PC-3 (cell line): ENCODE measurements around the gene COG8. TPM values are rescaled to one million over a fixed set of nuclear protein-coding genes. Genes with fewer than 3 reads are reported as not detected.

Source experiments
- ATAC-seq: fragments of 200-7000 bp; cut with Tn5 transposase; 2 replicates; pipeline ENCODE4 v1.9.1; 2020; ENCODE audit warnings: mild to moderate bottlenecking, moderate library complexity
- BruUV-seq: library from RNA; stranded (reverse); fragments of 400-500 nt; replicated peaks from 2 replicates; lab custom pipeline; 2021; lab: Mats Ljungman, UMichigan
- CTCF ChIA-PET: fragments of 300-600 bp; sonication (Branson Sonifier 250); formaldehyde crosslinking; loops from one replicate; lab custom pipeline; 2022; ENCODE audit warnings: antibody characterized with exemption; lab: Charles Lee
- POLR2A ChIA-PET: fragments of 300-600 bp; sonication (Branson Sonifier 250); formaldehyde crosslinking; loops from one replicate; lab custom pipeline; 2022; ENCODE audit warnings: antibody characterized with exemption; ENCODE audit not compliant: unreplicated experiment; lab: Charles Lee
- DNase-seq: peaks from one replicate; pipeline ENCODE4 v3.0.0-alpha.2; 2015
- H2AFZ ChIP-seq: fragments of 300-600 bp; sonication (generic); 2 replicates; pipeline ENCODE4 v1.6.0; 2016; ENCODE audit warnings: antibody characterized with exemption, low read length
- H3F3A ChIP-seq: fragments of 300-600 bp; sonication (generic); one replicate; pipeline ENCODE4 v1.6.0; 2017; ENCODE audit warnings: antibody characterized with exemption, low read length, control low read depth, mild to moderate bottlenecking; ENCODE audit not compliant: unreplicated experiment
- H3K27ac ChIP-seq: fragments of 300-600 bp; sonication (generic); 2 replicates; pipeline ENCODE4 v1.5.1; 2016; ENCODE audit warnings: mild to moderate bottlenecking, low read length
- H3K27me3 ChIP-seq: fragments of 300-600 bp; sonication (generic); 2 replicates; pipeline ENCODE4 v1.6.1; 2016; ENCODE audit warnings: low read length, mixed read lengths
- H3K36me3 ChIP-seq: fragments of 300-600 bp; sonication (generic); 2 replicates; pipeline ENCODE4 v1.6.1; 2016; ENCODE audit warnings: low read depth, mixed run types, low read length, mixed read lengths
- H3K4me1 ChIP-seq: fragments of 300-600 bp; sonication (generic); 2 replicates; pipeline ENCODE4 v1.5.1; 2016; ENCODE audit warnings: low read length; ENCODE audit not compliant: insufficient read depth
- H3K4me2 ChIP-seq: fragments of 300-600 bp; sonication (generic); 2 replicates; pipeline ENCODE4 v1.6.0; 2016; ENCODE audit warnings: low read length
- H3K4me3 ChIP-seq: fragments of 300-600 bp; sonication (generic); 2 replicates; pipeline ENCODE4 v1.5.1; 2016; ENCODE audit warnings: mild to moderate bottlenecking, low read length, mixed read lengths
- H3K79me2 ChIP-seq: fragments of 300-600 bp; sonication (generic); 2 replicates; pipeline ENCODE4 v1.6.1; 2017; ENCODE audit warnings: low read length, mixed read lengths
- H3K9ac ChIP-seq: fragments of 300-600 bp; sonication (generic); 2 replicates; pipeline ENCODE4 v1.6.0; 2016; ENCODE audit warnings: mild to moderate bottlenecking, low read length
- H3K9me2 ChIP-seq: fragments of 300-600 bp; sonication (generic); replicated peaks from 2 replicates; pipeline ENCODE4 v1.6.1; 2016; ENCODE audit warnings: mixed run types, low read length, mixed read lengths
- H3K9me3 ChIP-seq: fragments of 300-600 bp; sonication (generic); 2 replicates; pipeline ENCODE4 v1.6.1; 2016; ENCODE audit warnings: low read length, mixed read lengths
- H4K20me1 ChIP-seq: fragments of 300-600 bp; sonication (generic); 2 replicates; pipeline ENCODE4 v1.6.1; 2016; ENCODE audit warnings: low read length, mixed read lengths
- EZH2 ChIP-seq: fragments of 300-600 bp; sonication (generic); IDR thresholded peaks from one replicate; pipeline ENCODE4 v1.6.1; 2017; ENCODE audit warnings: antibody characterized with exemption, mild to moderate bottlenecking, low read length; ENCODE audit not compliant: unreplicated experiment
- EZH2phosphoT487 ChIP-seq: fragments of 300-600 bp; sonication (generic); IDR thresholded peaks from 2 replicates; pipeline ENCODE4 v1.6.1; 2018; ENCODE audit warnings: mild to moderate bottlenecking, antibody characterized with exemption, low read length, borderline replicate concordance
- intact Hi-C: fragments of 100-400 bp; cut with micrococcal nuclease; formaldehyde crosslinking; loops from 2 replicates; pipeline ENCODE4 v1.9.0; 2023
- total RNA-seq: library from RNA; depleted of rRNA; stranded (reverse); fragments of >200 nt; gene quantifications from 2 replicates; pipeline ENCODE4 v1.2.3, GENCODE V29; 2014
- TF ChIP-seq, protein P1 (sequence below): fragments of 300-600 bp; sonication (generic); conservative IDR thresholded peaks from 2 replicates; pipeline ENCODE4 v1.5.1; 2017; ENCODE audit warnings: antibody characterized with exemption, low read depth, mild to moderate bottlenecking, low read length

COG8 gene
- total RNA-seq, 1 experiment from 2014 or later: 27.2 TPM

DNA sequence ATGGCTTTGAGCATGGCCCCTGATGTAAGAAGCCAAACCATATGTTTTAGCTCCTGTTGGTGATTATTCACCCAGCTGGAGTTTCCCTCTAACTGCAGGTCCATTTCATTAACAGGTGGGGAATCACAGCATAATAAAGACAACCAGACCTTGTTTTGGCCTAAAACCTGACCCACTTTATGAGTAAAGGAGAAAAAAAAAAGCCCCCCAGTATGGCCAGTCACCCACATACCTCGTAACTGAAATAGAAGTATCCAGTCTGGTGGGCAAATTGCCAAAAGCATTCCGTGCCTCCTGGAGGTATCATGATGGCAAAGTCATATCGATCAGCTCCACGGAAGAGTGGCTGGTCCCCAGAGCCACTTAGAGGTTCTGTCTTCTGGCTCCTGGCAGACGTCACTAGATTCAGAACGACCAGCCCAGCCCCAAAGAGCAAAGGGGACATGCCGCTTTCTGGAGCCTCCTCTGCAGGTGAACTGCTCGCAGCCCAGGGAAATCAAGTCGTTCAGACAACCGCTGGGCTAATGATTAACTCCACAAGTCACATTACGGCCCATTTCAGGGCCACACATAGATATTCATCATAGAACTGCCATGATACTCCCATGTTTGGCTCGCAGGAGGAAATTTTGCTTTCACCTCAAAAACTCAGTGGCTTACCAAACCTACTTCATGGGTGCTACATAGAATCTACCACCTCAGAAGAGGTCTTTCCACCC, 12.1 kb upstream of the COG8 start, which contains the start of gene TMED6:
TSS of gene TMED6 (minus strand) at position 478 of the 719 bp plus-strand sequence. CDS start at position 445, 33 bp downstream.
- no peak for ATAC-seq
- intact Hi-C loops: no loop called here
- ChIA-PET POLR2A (interaction anchor here (0.7 kb wide), 1 partner anchor 421 kb away, joined by 8 read pairs; no protein-coding TSS in a partner anchor), CTCF (interaction anchor here (0.6 kb wide), 1 partner anchor 150 kb away, joined by 3 read pairs; no protein-coding TSS in a partner anchor)
- Histone ChIP-seq H2AFZ (no peak within 1 kb of the TSS), H3K27ac (no peak within 1 kb of the TSS), H3F3A (no peaks in the 10 kb centered on the region), H4K20me1 (no peaks in the 10 kb centered on the region), H3K9me3 (no peaks in the 10 kb centered on the region), H3K9ac (no peak within 1 kb of the TSS), H3K4me3 (no peak within 1 kb of the TSS), H3K36me3 (no peaks in the 10 kb centered on the region; the same call in 1 of the 2 replicates), H3K79me2 (no peaks in the 10 kb centered on the region), H3K4me1 (no peaks in the 10 kb centered on the region; the same call in 1 of the 2 replicates), H3K4me2 (no peak within 1 kb of the TSS), H3K9me2 (no peaks in the 10 kb centered on the region), H3K27me3 (no peaks in the 10 kb centered on the region)
- BruUV-seq: no TSS peak
- TF ChIP-seq EZH2 (no peak), EZH2phosphoT487 (no peak)
- TF ChIP-seq, protein P1, sequence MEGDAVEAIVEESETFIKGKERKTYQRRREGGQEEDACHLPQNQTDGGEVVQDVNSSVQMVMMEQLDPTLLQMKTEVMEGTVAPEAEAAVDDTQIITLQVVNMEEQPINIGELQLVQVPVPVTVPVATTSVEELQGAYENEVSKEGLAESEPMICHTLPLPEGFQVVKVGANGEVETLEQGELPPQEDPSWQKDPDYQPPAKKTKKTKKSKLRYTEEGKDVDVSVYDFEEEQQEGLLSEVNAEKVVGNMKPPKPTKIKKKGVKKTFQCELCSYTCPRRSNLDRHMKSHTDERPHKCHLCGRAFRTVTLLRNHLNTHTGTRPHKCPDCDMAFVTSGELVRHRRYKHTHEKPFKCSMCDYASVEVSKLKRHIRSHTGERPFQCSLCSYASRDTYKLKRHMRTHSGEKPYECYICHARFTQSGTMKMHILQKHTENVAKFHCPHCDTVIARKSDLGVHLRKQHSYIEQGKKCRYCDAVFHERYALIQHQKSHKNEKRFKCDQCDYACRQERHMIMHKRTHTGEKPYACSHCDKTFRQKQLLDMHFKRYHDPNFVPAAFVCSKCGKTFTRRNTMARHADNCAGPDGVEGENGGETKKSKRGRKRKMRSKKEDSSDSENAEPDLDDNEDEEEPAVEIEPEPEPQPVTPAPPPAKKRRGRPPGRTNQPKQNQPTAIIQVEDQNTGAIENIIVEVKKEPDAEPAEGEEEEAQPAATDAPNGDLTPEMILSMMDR: no peak
- no peak for DNase-seq

DNA sequence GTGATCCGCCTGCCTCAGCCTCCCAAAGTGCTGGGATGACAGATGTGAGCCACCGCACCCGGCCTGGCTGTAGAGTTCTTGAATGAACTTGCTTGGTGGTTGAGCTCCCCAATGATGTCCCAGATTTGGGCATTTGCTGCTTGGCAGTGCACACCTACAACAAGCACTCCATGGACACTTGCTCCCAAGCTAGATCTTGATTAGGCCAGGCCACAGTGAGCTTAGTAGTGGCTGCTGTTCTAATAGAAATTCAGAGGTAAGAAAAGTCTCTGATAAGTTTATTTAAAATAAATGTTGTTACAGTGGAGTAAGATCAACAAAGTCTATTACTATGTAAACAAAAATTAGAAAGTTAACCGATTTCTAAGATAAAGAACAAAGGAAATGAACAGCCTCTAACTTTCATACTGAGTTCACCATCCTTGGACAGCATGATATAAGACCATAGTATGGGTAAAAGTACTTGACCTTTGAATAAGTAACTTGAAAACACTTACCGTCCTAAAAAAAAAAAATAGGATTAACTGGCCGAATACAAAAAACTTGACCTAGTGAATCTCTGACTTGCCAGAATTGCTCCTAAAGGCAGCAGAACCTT, 11.3 kb upstream of the COG8 start:
- POLR2A ChIA-PET: interaction anchor here (0.7 kb wide), 1 partner anchor 422 kb away, joined by 8 read pairs; no protein-coding TSS in a partner anchor
- Histone ChIP-seq H3K4me2 (no peak overlapping the region), H3K9me3 (no peaks in the 10 kb centered on the region), H3K36me3 (no peaks in the 10 kb centered on the region; the same call in 1 of the 2 replicates), H3K27ac (no peak overlapping the region), H3K79me2 (no peaks in the 10 kb centered on the region), H3K27me3 (no peaks in the 10 kb centered on the region), H3K9ac (no peak overlapping the region), H2AFZ (no peak overlapping the region), H3F3A (no peaks in the 10 kb centered on the region), H3K4me1 (no peaks in the 10 kb centered on the region; the same call in 1 of the 2 replicates), H3K9me2 (no peaks in the 10 kb centered on the region), H3K4me3 (no peak overlapping the region), H4K20me1 (no peaks in the 10 kb centered on the region)
- DNase-seq (no peak), ATAC-seq (no peak)
- TF ChIP-seq, protein P1: no peak
- TF ChIP-seq EZH2: no peak
- no peak for TF ChIP-seq EZH2phosphoT487
- CTCF ChIA-PET: no interaction called here
- intact Hi-C loops: no loop called here
- BruUV-seq: no TSS peak
